Karpas-422 (cell line): ENCODE measurements around the gene UBE2L6. TPM values are rescaled to one million over a fixed set of nuclear protein-coding genes. Genes with fewer than 3 reads are reported as not detected.

Experiments used
- DNase-seq: peaks from one replicate; pipeline ENCODE4 v3.0.0-alpha.2; 2015
- H2AFZ ChIP-seq: fragments of 200-600 bp; sonication (generic); 2 replicates; pipeline ENCODE4 v1.6.1; 2014; ENCODE audit warnings: antibody characterized with exemption, low read length, mixed read lengths
- H3K27ac ChIP-seq: fragments of 200-600 bp; sonication (generic); 2 replicates; pipeline ENCODE4 v1.5.1; 2014; ENCODE audit warnings: mild to moderate bottlenecking, low read length, moderate library complexity
- H3K27me3 ChIP-seq: fragments of 200-600 bp; sonication (generic); 2 replicates; pipeline ENCODE4 v1.6.1; 2014; ENCODE audit warnings: low read length, mixed read lengths
- H3K36me3 ChIP-seq: fragments of 200-600 bp; sonication (generic); 2 replicates; pipeline ENCODE4 v1.6.1; 2014; ENCODE audit warnings: low read length, mixed read lengths; ENCODE audit not compliant: insufficient read depth
- H3K4me1 ChIP-seq: fragments of 200-600 bp; sonication (generic); 2 replicates; pipeline ENCODE4 v1.6.1; 2014; ENCODE audit warnings: mild to moderate bottlenecking, low read length, mixed read lengths
- H3K4me2 ChIP-seq: fragments of 200-600 bp; sonication (generic); 2 replicates; pipeline ENCODE4 v1.6.1; 2014; ENCODE audit warnings: low read length, low read depth, mild to moderate bottlenecking; ENCODE audit not compliant: poor library complexity, severe bottlenecking
- H3K4me3 ChIP-seq: fragments of 200-600 bp; sonication (generic); 2 replicates; pipeline ENCODE4 v1.5.1; 2014; ENCODE audit warnings: mild to moderate bottlenecking, antibody characterized with exemption, low read length, mixed read lengths
- H3K79me2 ChIP-seq: fragments of 200-600 bp; sonication (generic); 2 replicates; pipeline ENCODE4 v1.6.1; 2014; ENCODE audit warnings: mild to moderate bottlenecking, low read length, mixed read lengths
- H3K9ac ChIP-seq: fragments of 200-600 bp; sonication (generic); 2 replicates; pipeline ENCODE4 v1.6.0; 2014; ENCODE audit warnings: low read length
- H3K9me2 ChIP-seq: fragments of 200-600 bp; sonication (generic), shearing (Covaris generic); replicated peaks from 2 replicates; pipeline ENCODE4 v1.6.0; 2014; ENCODE audit warnings: mild to moderate bottlenecking, low read length, moderate library complexity; ENCODE audit not compliant: insufficient read depth
- H3K9me3 ChIP-seq: fragments of 300-700, 200-600 bp; sonication (generic); 2 replicates; pipeline ENCODE4 v1.6.1; 2014; ENCODE audit warnings: low read length, mixed read lengths
- H4K20me1 ChIP-seq: fragments of 200-600 bp; sonication (generic); 2 replicates; pipeline ENCODE4 v1.6.1; 2014; ENCODE audit warnings: mild to moderate bottlenecking, antibody characterized with exemption, low read length, low read depth; ENCODE audit not compliant: insufficient read depth
- total RNA-seq: library from RNA; depleted of rRNA; stranded (reverse); fragments of >200 nt; shearing (Covaris generic); gene quantifications from 2 replicates; pipeline ENCODE4 v1.2.3, GENCODE V29; 2014; ENCODE audit warnings: low replicate concordance

UBE2L6 gene
- total RNA-seq, 1 experiment from 2014 or later = 129 TPM

GRCh38 chr11:57599381-57599780 lies 31.9 kb upstream of the UBE2L6 start:
- DNase-seq = no peak
- Histone ChIP-seq H2AFZ (no peak overlapping the region), H3K79me2 (no peaks in the 10 kb centered on the region), H3K27ac (no peak overlapping the region), H3K4me2 (no peak overlapping the region), H3K9ac (no peak overlapping the region), H3K4me1 (no peaks in the 10 kb centered on the region), H3K27me3 (no peaks in the 10 kb centered on the region), H3K9me2 (no peaks in the 10 kb centered on the region), H4K20me1 (no peaks in the 10 kb centered on the region), H3K36me3 (no peaks in the 10 kb centered on the region), H3K9me3 (no peaks in the 10 kb centered on the region), H3K4me3 (no peak overlapping the region)

DNA sequence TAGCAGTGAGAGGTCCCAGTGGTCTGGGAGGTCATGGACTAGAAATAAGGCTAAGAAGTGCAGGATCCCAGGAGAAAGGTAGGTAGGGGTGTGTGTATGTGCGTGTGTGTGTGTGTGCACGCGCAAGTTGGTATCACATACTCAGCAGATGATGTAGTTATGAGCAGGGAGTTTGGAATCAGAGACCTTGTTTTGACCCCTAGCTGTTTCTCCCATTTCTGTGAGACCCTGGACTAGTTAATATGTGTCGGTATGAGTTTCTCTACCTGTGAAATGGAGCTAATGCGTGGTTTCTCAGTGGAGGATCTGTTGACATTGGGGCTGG lies 31.3 kb upstream of the UBE2L6 start:
- Histone ChIP-seq H2AFZ (no peak overlapping the region), H3K4me1 (no peaks in the 10 kb centered on the region), H3K36me3 (no peaks in the 10 kb centered on the region), H3K9ac (no peak overlapping the region), H3K4me3 (no peak overlapping the region), H3K27ac (no peak overlapping the region), H4K20me1 (no peaks in the 10 kb centered on the region), H3K9me3 (no peaks in the 10 kb centered on the region), H3K27me3 (no peaks in the 10 kb centered on the region), H3K79me2 (no peaks in the 10 kb centered on the region), H3K4me2 (no peak overlapping the region), H3K9me2 (no peaks in the 10 kb centered on the region)
- no peak for DNase-seq

DNA sequence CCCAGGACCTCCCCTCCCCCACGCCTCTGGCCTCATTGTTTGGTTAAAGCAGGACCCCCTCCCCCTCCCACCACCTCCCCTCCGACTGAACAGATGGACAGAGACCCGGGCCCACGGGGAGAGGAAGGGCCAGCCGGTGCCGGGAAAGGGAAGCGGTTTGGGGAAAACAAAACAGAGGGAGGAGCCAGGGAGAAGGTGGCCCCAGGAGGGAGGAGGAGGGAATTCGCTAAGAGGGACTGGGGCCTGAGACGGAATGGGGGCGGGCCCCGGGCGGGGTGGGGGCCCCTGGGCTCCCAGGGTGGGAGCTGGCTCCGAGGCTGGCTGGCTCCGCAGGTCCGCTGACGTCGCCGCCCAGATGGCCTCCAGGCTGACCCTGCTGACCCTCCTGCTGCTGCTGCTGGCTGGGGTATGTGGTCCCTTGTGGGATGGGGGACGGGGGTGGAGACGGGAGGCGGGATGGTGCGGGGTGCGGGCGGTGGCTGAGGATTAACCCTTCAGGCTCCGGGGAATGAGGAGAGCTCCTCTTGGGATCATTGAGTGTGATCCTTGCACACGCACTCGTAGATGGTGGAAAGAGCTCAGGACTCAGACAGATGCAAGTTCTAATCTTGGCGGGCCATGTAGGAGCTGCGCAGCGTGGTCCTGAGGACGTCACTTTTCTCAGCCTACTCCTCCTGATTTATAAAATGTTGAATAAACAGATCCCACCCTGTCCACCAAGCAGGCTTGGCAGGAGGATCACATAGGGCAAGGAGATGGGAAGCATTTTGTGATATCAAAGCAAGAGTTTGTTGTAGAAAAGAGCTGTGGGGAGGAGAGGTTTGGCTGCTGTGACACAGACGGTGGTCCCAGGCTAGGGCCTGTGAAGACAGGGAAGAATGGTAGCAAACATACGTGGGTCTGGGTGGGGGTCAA lies 30.7 kb upstream of the UBE2L6 start:
- no peaks in the 10 kb centered on the region for H4K20me1 ChIP-seq

DNA sequence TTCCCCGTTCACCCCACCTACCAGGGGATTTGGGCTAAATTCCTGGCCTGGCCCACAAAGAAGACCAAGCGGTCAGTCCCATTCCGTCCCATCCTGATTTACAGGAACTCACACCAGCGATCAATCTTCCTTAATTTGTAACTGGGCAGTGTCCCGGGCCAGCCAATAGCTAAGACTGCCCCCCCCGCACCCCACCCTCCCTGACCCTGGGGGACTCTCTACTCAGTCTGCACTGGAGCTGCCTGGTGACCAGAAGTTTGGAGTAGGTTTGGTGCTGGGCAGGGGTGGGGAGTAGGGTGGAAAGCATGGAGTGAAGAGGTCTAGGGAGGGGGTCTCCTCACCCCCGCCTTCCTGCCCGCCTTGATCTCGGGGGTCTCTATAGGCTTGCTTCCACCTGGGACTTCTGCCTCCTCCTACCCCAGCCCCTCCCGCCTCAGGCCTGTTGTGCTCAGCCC lies 30.0 kb upstream of the UBE2L6 start, which contains the start of gene SERPING1:
TSS of gene SERPING1 (plus strand) at position 225 of the 455 bp plus-strand sequence. CDS start 586 bp downstream, outside the sequence.
- Histone ChIP-seq H3K4me2 (no peak within 1 kb of the TSS), H4K20me1 (no peaks in the 10 kb centered on the region), H3K9me2 (no peaks in the 10 kb centered on the region), H2AFZ (no peak within 1 kb of the TSS), H3K36me3 (no peaks in the 10 kb centered on the region), H3K4me3 (no peak within 1 kb of the TSS), H3K27ac (no peak within 1 kb of the TSS), H3K9me3 (no peaks in the 10 kb centered on the region), H3K27me3 (no peaks in the 10 kb centered on the region), H3K4me1 (no peaks in the 10 kb centered on the region), H3K9ac (no peak within 1 kb of the TSS), H3K79me2 (no peaks in the 10 kb centered on the region)
- DNase-seq = no peak

More for the DNA sequence above, 30.7 kb upstream of the UBE2L6 start:
- Histone ChIP-seq H3K36me3 (no peaks in the 10 kb centered on the region), H3K4me1 (no peaks in the 10 kb centered on the region), H3K4me2 (no peak overlapping the region), H3K27ac (no peak overlapping the region), H3K9me3 (no peaks in the 10 kb centered on the region), H3K9me2 (no peaks in the 10 kb centered on the region), H3K79me2 (no peaks in the 10 kb centered on the region), H3K9ac (no peak overlapping the region), H3K27me3 (no peaks in the 10 kb centered on the region), H3K4me3 (no peak overlapping the region), H2AFZ (no peak overlapping the region)
- DNase-seq = no peak

GRCh38 chr11:57596266-57596885 lies 28.9 kb upstream of the UBE2L6 start:
- H3K9me2 ChIP-seq = no peaks in the 10 kb centered on the region
- H3K4me3 ChIP-seq = no peak overlapping the region
- H4K20me1 ChIP-seq = no peaks in the 10 kb centered on the region
- H3K79me2 ChIP-seq = no peaks in the 10 kb centered on the region
- no peak overlapping the region for H2AFZ ChIP-seq
- DNase-seq = no peak
- no peaks in the 10 kb centered on the region for H3K27me3 ChIP-seq
- no peak overlapping the region for H3K27ac ChIP-seq
- H3K36me3 ChIP-seq = no peaks in the 10 kb centered on the region
- no peak overlapping the region for H3K4me2 ChIP-seq
- H3K4me1 ChIP-seq = no peaks in the 10 kb centered on the region
- no peaks in the 10 kb centered on the region for H3K9me3 ChIP-seq
- no peak overlapping the region for H3K9ac ChIP-seq

- H3K9me3 ChIP-seq = no peaks in the 10 kb centered on the region
Measured at GRCh38 chr11:57588046-57588710, 20.7 kb upstream of the UBE2L6 start.

DNA sequence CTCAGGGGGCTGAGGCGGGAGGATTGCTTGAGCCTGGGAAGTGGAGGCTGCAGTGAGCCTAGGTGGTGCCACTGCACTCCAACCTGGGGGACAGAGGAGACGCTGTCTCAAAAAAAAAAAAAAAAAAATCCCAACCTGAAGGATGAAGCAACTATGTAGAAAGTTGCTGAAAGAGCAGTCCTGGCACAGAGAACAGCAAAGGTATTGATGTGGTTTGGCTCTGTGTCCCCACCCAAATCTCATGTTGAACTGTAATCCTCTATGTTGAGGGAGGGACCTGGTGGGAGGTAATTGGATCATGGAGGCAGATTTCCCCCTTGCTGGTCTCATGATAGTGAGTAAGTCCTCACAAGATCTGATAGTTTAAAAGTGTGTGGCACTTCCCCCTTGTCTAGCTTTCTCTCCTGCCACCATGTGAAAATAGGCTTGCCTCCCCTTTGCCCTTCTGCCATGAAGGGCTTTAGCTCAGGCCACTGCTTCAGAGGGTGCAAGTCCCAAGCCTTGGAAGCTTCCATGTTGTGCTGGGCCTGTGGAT lies 19.3 kb upstream of the UBE2L6 start:
- H3K79me2 ChIP-seq = no peaks in the 10 kb centered on the region
- H3K36me3 ChIP-seq = no peaks in the 10 kb centered on the region
- no peak overlapping the region for H2AFZ ChIP-seq
- no peak for DNase-seq
- H3K9ac ChIP-seq = no peak overlapping the region
- H3K4me2 ChIP-seq = no peak overlapping the region
- no peak overlapping the region for H3K27ac ChIP-seq
- no peak overlapping the region for H3K4me3 ChIP-seq
- no peaks in the 10 kb centered on the region for H3K9me3 ChIP-seq
- H3K4me1 ChIP-seq = no peaks in the 10 kb centered on the region
- H4K20me1 ChIP-seq = no peaks in the 10 kb centered on the region
- no peaks in the 10 kb centered on the region for H3K27me3 ChIP-seq
- no peaks in the 10 kb centered on the region for H3K9me2 ChIP-seq

More at GRCh38 chr11:57588046-57588710, 20.7 kb upstream of the UBE2L6 start:
- Histone ChIP-seq H3K27me3 (no peaks in the 10 kb centered on the region), H3K36me3 (no peaks in the 10 kb centered on the region), H3K9me2 (no peaks in the 10 kb centered on the region), H4K20me1 (no peaks in the 10 kb centered on the region), H3K4me1 (no peaks in the 10 kb centered on the region), H3K4me2 (no peak overlapping the region), H3K79me2 (no peaks in the 10 kb centered on the region), H3K9ac (no peak overlapping the region), H3K4me3 (no peak overlapping the region), H2AFZ (no peak overlapping the region), H3K27ac (no peak overlapping the region)
- no peak for DNase-seq

DNA sequence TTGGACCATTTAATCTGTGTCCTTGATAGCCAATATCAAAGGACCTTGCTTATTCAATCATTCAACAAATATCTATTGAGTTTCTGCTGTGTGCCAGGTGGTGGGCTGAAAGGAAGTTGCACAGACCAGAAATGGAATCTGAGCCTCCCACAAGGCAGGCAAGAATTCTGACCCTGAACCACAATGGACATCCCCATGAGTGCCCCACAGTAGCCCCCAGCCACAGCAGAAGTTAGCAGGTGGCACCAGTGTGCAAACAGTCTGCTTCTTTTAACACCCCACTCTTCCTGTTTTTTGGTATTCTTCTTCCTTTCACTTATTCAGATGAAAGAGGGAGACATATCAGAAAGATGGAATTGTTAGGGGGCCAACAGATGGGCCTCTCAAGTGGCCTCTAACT lies 17.8 kb upstream of the UBE2L6 start:
- no peak overlapping the region for H3K27ac ChIP-seq
- no peak for DNase-seq
- H3K4me1 ChIP-seq = no peaks in the 10 kb centered on the region
- H3K36me3 ChIP-seq = no peaks in the 10 kb centered on the region
- no peak overlapping the region for H2AFZ ChIP-seq
- no peaks in the 10 kb centered on the region for H4K20me1 ChIP-seq
- H3K79me2 ChIP-seq = no peaks in the 10 kb centered on the region
- no peaks in the 10 kb centered on the region for H3K27me3 ChIP-seq
- H3K4me2 ChIP-seq = no peak overlapping the region
- H3K9me2 ChIP-seq = no peaks in the 10 kb centered on the region
- H3K9me3 ChIP-seq = no peaks in the 10 kb centered on the region
- no peak overlapping the region for H3K4me3 ChIP-seq
- H3K9ac ChIP-seq = no peak overlapping the region
